ENCODE measurements around the gene RBM19.

RBM19 gene

DNA sequence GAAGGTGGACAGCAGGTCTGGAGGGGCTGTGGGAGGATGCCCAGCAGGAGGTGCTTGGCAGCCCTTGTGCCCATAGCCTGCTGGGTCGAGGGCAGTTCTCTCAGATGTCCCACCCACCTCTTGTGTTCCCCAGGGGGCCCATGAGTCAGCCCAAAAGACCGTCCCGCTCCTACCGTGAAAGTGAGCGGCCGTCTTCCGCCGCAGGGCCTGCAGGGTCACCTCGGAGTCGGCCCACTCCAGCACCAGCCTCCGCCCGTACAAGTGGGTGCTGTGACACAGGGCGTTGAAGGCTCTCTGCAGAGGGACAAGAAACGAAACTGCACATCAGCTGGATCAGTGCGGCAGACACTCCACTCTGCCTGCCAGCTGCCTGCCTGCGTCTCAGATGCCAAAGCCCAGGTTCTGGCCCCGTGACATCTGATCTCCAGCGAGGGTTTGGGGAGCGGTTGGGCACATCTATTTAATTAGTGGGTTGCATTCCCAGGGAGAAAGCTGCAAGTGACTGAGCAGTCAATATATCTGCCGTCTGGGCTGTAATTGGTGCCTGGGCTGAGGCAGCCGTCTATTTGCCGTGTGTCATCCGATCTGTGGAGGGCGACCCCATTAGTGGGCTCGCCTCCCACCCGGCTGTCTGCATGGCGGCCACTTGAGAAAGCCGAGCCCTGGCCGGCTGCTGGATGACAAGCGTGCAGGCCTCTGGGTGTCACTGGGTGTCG lies 121.5 kb downstream of the RBM19 start:
- Histone ChIP-seq H3K9me3 (ENCODE audit: severe bottlenecking) (no peaks in the 10 kb centered on the region), H3K27ac (no peak overlapping the region), H3K27me3 (ENCODE audit: insufficient read depth, low read depth, severe bottlenecking) (no peaks in the 10 kb centered on the region), H3K4me3 (ENCODE audit: low read depth, low read length) (no peak overlapping the region), H3K36me3 (no peaks in the 10 kb centered on the region; the same call in 1 of the 2 replicates)
- DNase-seq, result no peak
- TF ChIP-seq, protein P1, sequence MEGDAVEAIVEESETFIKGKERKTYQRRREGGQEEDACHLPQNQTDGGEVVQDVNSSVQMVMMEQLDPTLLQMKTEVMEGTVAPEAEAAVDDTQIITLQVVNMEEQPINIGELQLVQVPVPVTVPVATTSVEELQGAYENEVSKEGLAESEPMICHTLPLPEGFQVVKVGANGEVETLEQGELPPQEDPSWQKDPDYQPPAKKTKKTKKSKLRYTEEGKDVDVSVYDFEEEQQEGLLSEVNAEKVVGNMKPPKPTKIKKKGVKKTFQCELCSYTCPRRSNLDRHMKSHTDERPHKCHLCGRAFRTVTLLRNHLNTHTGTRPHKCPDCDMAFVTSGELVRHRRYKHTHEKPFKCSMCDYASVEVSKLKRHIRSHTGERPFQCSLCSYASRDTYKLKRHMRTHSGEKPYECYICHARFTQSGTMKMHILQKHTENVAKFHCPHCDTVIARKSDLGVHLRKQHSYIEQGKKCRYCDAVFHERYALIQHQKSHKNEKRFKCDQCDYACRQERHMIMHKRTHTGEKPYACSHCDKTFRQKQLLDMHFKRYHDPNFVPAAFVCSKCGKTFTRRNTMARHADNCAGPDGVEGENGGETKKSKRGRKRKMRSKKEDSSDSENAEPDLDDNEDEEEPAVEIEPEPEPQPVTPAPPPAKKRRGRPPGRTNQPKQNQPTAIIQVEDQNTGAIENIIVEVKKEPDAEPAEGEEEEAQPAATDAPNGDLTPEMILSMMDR (IDR thresholded peaks at IDR 0.05; ENCODE audit: low read depth, low read length), result no peak

DNA sequence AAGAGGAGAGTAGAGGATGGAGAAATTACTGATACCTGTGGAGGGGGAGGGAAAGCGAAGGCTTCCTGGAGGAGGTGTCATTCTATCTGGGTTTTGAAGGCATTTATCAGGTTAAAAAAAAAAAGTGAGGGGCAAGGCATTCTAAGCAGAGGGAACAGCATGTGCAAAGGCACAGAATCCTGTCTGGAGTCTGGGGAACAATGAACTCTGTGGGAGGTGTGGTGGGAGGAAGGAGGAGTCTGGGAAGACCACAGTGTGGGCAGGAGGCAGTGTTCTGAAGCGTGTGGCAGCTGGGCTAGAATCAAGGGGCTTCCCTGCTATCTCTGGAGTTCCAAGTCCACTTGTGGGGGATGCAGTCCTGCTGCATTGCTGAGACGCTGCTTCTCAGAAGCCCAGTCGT lies 123.4 kb downstream of the RBM19 start:
- no peak for DNase-seq
- no peaks in the 10 kb centered on the region for H3K27me3 ChIP-seq (ENCODE audit: insufficient read depth, low read depth, severe bottlenecking)
- H3K4me3 ChIP-seq (ENCODE audit: low read depth, low read length), result no peak overlapping the region
- H3K9me3 ChIP-seq (ENCODE audit: severe bottlenecking), result no peaks in the 10 kb centered on the region
- no peak overlapping the region for H3K27ac ChIP-seq
- TF ChIP-seq, protein P1 (IDR thresholded peaks at IDR 0.05; ENCODE audit: low read depth, low read length), result no peak
- H3K36me3 ChIP-seq, result no peaks in the 10 kb centered on the region; the same call in 1 of the 2 replicates

DNA sequence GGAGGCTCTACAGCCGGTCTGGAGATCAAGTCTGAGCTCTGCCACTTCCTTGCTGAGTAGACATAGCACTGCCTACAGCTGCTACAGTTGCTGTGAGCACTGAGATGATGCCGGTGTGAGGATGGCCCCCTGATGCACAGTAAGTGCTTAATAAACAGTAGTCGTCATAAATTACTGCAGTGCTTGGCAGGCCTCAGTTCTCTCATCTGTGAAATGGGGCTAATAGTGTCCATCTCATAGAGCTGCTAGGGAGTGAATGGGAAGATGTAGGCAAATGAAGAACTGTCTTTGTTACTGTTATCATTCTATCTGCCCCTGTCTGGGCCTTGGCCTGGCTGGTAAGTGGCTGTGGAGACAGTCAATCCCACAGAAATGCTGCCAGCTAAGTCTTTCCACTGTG lies 124.3 kb downstream of the RBM19 start:
- H3K27ac ChIP-seq, result no peak overlapping the region
- no peaks in the 10 kb centered on the region for H3K27me3 ChIP-seq (ENCODE audit: insufficient read depth, low read depth, severe bottlenecking)
- H3K4me3 ChIP-seq (ENCODE audit: low read depth, low read length), result no peak overlapping the region
- TF ChIP-seq, protein P1 (IDR thresholded peaks at IDR 0.05; ENCODE audit: low read depth, low read length), result no peak
- DNase-seq, result no peak
- H3K9me3 ChIP-seq (ENCODE audit: severe bottlenecking), result no peaks in the 10 kb centered on the region
- H3K36me3 ChIP-seq, result no peaks in the 10 kb centered on the region; the same call in 1 of the 2 replicates

DNA sequence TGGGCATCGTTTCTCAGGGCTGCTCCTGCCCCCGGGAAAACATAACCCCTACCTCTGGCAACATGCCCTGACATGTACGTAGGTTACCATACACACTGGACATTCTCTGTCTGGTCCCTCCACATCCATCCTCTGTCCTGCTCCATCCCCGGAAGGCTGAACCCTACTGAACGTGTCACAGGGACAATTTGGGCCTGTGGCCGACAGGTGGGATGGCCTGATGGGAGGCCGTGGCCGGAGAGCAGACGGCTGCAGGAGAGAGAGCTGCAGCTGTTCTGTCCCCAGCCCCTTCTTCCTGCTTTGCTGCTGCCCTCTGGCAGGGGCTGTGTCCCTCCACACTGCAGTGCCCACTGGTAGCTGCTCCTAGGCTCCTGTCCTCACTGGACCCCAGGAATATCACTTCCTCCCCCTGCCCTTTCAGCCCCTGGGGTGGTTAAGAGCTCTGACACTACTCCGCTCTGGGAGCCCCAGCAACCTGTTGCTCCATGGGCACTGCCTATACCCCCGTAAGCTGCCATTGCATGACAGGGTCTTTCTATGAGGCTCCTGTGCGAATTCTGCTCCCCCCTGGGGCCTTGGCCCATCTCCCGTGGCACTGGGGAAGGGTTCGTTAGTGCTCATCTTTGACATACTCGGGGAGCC lies 125.6 kb downstream of the RBM19 start:
- H3K4me3 ChIP-seq (ENCODE audit: low read depth, low read length), result no peak overlapping the region
- H3K27ac ChIP-seq, result peak overlapping the region; percentile 28; the same call in 1 of the 2 replicates
- TF ChIP-seq, protein P1 (IDR thresholded peaks at IDR 0.05; ENCODE audit: low read depth, low read length), result no peak
- H3K27me3 ChIP-seq (ENCODE audit: insufficient read depth, low read depth, severe bottlenecking), result no peaks in the 10 kb centered on the region
- DNase-seq, result no peak
- H3K36me3 ChIP-seq, result no peaks in the 10 kb centered on the region; the same call in 1 of the 2 replicates
- H3K9me3 ChIP-seq (ENCODE audit: severe bottlenecking), result no peaks in the 10 kb centered on the region

DNA sequence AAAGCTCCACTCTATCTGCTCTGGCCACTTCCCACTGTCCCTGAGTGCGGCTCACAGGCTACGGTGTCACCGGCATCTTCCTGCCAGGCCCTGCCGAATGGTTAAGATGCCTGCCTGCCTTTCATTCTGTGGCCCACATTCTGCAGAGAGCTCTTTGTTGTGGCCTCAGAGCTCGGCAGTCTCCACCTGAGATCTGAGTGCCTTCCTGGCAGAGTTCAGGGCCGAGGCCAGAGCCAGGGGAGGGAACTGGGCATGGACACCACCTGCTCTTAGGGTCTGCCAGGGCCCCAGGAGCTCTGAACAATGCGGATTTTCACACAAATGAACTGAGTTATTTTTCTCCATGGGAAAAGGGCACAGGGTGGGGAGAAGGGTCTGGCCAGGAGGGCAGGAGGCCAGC lies 127.2 kb downstream of the RBM19 start:
- Histone ChIP-seq H3K4me3 (ENCODE audit: low read depth, low read length) (no peak overlapping the region), H3K27ac (no peak overlapping the region), H3K9me3 (ENCODE audit: severe bottlenecking) (no peaks in the 10 kb centered on the region), H3K27me3 (ENCODE audit: insufficient read depth, low read depth, severe bottlenecking) (no peaks in the 10 kb centered on the region), H3K36me3 (no peaks in the 10 kb centered on the region; the same call in 1 of the 2 replicates)
- DNase-seq, result no peak
- TF ChIP-seq, protein P1 (IDR thresholded peaks at IDR 0.05; ENCODE audit: low read depth, low read length), result no peak
